Brain microvascular endothelial cell (primary cell): ENCODE measurements around the gene GJC1.
A peak's percentile ranks its signal among the peaks of the same experiment; 100 is the strongest.

Experiments used
- DNase-seq: peaks from one replicate; pipeline ENCODE4 v3.0.0-alpha.2; 2020
- H3K27ac ChIP-seq: fragments of 250-450 bp; sonication (Bioruptor Pico); 2 replicates; pipeline ENCODE4 v1.5.1; 2020; ENCODE audit warnings: mild to moderate bottlenecking, moderate library complexity
- H3K27me3 ChIP-seq: fragments of 250-450 bp; sonication (Bioruptor Pico); replicated peaks from 2 replicates; pipeline ENCODE4 v1.5.1; 2020; ENCODE audit warnings: mild to moderate bottlenecking
- H3K36me3 ChIP-seq: fragments of 250-450 bp; sonication (Bioruptor Pico); replicated peaks from 2 replicates; pipeline ENCODE4 v1.5.1; 2020; ENCODE audit warnings: mild to moderate bottlenecking
- H3K4me3 ChIP-seq: 2 replicates; pipeline ENCODE4 v1.5.1; 2011; ENCODE audit warnings: low read depth, mild to moderate bottlenecking, control low read depth, low read length, moderate library complexity
- in situ Hi-C: cut with HindIII; loops from 2 replicates; pipeline ENCODE4 v1.10.0; 2017; ENCODE audit warnings: low sequenced_read_pairs, low pct_ligation_motif_present
- TF ChIP-seq, protein P1 (sequence below): IDR thresholded peaks from 2 replicates; pipeline ENCODE4 v1.5.1; 2011; ENCODE audit warnings: low read depth, mild to moderate bottlenecking, moderate library complexity, low read length, control low read depth, inconsistent platforms; ENCODE audit errors: missing control alignments

Gene GJC1

DNA sequence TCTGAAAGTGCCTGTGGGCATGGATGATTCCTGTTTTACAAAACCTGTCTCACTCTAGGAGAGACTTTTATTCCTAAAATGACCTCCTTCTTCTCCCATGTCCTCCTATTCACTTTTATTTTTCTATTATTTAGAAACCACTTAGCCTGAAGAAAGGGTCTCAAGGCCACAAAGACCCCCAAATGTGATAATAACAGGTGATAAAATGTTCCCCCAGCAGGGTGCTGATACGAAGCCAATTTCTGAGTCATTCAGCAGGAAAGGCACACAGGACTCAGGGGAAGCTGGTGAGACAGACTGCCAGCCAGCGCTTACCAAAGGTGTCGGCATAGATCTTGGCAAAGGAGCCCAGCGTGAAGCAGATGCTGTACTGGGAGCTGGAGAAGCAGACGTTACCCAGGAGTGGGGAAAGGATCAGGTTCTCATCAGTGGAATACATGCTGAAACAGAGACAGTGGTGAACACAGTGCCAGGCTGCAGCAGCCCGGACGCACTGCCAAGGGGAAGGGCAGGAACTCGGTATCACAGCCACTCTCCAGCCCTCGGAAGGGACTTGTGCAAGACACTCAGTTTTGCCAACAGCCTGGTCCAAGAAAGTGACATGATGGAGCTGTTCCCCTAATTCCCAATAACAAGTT is 42.2 kb upstream of the GJC1 start:
- no peak for DNase-seq
- TF ChIP-seq, protein P1, sequence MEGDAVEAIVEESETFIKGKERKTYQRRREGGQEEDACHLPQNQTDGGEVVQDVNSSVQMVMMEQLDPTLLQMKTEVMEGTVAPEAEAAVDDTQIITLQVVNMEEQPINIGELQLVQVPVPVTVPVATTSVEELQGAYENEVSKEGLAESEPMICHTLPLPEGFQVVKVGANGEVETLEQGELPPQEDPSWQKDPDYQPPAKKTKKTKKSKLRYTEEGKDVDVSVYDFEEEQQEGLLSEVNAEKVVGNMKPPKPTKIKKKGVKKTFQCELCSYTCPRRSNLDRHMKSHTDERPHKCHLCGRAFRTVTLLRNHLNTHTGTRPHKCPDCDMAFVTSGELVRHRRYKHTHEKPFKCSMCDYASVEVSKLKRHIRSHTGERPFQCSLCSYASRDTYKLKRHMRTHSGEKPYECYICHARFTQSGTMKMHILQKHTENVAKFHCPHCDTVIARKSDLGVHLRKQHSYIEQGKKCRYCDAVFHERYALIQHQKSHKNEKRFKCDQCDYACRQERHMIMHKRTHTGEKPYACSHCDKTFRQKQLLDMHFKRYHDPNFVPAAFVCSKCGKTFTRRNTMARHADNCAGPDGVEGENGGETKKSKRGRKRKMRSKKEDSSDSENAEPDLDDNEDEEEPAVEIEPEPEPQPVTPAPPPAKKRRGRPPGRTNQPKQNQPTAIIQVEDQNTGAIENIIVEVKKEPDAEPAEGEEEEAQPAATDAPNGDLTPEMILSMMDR: no peak
- Histone ChIP-seq H3K27ac (no peak overlapping the region), H3K36me3 (peaks cover 68% of the 10 kb centered on the region), H3K27me3 (no peaks in the 10 kb centered on the region), H3K4me3 (no peak overlapping the region)
- in situ Hi-C loops: no loop called here

DNA sequence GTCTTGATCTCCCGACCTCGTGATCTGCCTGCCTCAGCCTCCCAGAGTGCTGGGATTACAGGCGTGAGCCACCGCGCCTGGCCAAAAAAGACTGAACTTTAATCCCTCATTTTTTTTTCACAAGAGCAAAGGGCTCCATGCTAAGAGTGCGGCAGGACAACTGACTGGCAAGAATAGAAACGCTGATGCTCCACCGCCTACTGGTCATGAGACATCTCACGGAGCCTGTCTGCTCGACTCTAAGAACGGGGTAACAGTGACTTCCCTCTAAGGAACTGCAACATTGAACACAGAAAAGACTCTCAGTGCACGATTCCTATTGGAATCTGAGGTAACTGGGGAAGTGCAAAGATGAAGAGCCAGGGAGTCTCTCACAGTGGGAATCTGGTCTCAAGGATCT is 41.5 kb upstream of the GJC1 start:
- Histone ChIP-seq H3K36me3 (peaks cover 69% of the 10 kb centered on the region), H3K4me3 (no peak overlapping the region), H3K27me3 (no peaks in the 10 kb centered on the region), H3K27ac (no peak overlapping the region)
- no peak for DNase-seq
- in situ Hi-C loops: no loop called here
- TF ChIP-seq, protein P1: no peak

DNA sequence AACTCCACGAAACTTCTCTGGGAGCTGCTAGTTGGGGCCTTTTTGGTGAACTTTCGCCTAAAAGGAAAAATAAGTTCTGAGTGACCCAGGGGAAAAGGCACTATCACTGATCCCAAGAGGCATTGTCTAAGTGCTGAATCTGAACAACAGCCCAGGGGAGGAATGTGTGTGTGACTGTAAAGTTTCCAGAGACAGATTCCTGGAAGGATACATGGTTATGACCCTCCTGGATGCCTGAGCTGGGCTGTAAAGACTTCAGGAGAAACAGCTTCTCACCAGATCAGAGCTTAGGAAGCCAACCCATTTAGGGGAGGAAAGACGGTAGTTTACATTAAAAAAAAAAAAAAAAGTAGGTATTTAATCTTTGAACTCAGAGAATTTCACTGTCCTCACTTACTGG is 37.8 kb upstream of the GJC1 start:
- DNase-seq: no peak
- Histone ChIP-seq H3K27me3 (no peaks in the 10 kb centered on the region), H3K4me3 (no peak overlapping the region), H3K27ac (no peak overlapping the region), H3K36me3 (peaks cover 73% of the 10 kb centered on the region)
- TF ChIP-seq, protein P1: no peak
- in situ Hi-C loops: no loop called here

DNA sequence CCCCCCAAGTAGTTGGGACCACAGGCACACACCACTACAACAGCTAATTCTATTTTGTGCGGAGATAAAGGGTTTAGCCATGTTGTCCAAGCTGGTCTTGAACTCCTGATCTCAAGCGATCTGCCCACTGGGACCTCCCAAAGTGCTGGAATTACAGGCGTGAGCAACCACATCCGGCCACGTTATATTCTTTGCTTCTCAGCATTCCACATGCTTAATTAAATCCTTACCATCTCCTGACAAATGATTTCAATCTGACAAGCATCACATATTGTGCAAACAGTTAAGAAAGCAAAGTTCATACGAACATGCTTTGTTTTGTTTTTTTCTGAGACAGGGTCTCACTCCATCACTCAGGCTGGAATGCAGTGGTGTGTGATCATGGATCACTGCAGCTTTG is 35.8 kb upstream of the GJC1 start:
- no peak overlapping the region for H3K27ac ChIP-seq
- DNase-seq: no peak
- H3K36me3 ChIP-seq: peaks cover 64% of the 10 kb centered on the region
- H3K27me3 ChIP-seq: no peaks in the 10 kb centered on the region
- in situ Hi-C loops: no loop called here
- TF ChIP-seq, protein P1: no peak
- no peak overlapping the region for H3K4me3 ChIP-seq

DNA sequence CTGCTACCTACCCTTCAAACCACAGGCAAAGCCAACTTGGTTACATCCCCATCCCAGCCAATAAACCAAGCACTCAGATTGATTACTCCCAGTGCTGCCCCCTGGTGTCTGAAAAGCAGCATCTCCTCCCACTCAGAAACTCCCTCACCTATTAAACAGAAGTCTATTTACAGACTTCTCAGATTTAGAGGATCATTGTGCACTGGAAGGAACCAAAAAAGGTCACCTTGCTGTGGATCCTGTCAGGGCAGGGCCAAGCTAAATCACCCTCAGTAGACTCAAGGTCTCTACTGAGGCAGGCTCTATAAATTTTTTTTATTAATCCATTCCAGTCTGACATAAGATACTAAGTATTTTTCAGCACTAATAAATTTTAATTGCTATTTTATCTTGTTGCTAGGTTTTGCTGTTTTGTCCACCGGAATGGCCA is 35.2 kb upstream of the GJC1 start:
- TF ChIP-seq, protein P1: peak; percentile 90
- peak; percentile 66 for DNase-seq
- no peak overlapping the region for H3K27ac ChIP-seq
- no peak overlapping the region for H3K4me3 ChIP-seq
- in situ Hi-C loops: no loop called here
- H3K36me3 ChIP-seq: peaks cover 67% of the 10 kb centered on the region
- H3K27me3 ChIP-seq: no peaks in the 10 kb centered on the region

DNA sequence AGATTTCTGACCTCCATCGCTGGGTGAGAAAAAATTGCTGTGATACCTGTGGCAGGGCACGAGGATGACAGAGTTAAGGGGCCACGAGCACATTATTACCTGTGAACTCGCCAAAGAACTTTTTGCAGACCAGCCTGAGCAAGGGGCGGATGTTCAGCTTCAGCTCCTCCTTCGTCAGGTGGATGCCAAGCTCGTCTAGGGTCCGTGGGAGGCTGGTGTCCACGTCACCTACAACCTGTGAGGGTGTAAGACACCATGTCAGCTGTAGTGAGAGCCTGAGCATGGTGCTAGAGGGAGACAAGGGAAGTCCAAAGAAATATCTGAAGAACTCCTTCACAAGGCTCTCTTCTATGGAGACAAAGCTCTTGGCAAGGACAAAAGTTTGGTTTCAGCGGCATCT is 34.7 kb upstream of the GJC1 start:
- Histone ChIP-seq H3K36me3 (peaks cover 71% of the 10 kb centered on the region), H3K27ac (no peak overlapping the region), H3K27me3 (no peaks in the 10 kb centered on the region), H3K4me3 (no peak overlapping the region)
- DNase-seq: no peak
- in situ Hi-C loops: no loop called here
- TF ChIP-seq, protein P1: no peak
